HepG2 (cell line): Measurements from ENCODE around the gene CALCB. TPM values are rescaled to one million over a fixed set of nuclear protein-coding genes. Genes with fewer than 3 reads are reported as not detected.

Experiments used
- ATAC-seq: fragments of 200-7000 bp; cut with Tn5 transposase; 3 replicates; pipeline ENCODE4 v1.9.1; 2020; ENCODE audit warnings: mild to moderate bottlenecking, moderate library complexity
- Bru-seq: library from RNA; stranded (reverse); fragments of 400-500 nt; gene quantifications from one replicate; lab custom pipeline; 2021; lab: Mats Ljungman, UMichigan
- BruChase-seq, 2 experiments: library from RNA; stranded (reverse); fragments of 400-500 nt; gene quantifications; one replicate each; lab custom pipeline; 2021; lab: Mats Ljungman, UMichigan
- BruUV-seq: library from RNA; stranded (reverse); fragments of 400-500 nt; replicated peaks from 2 replicates; lab custom pipeline; 2021; lab: Mats Ljungman, UMichigan
- CTCF ChIA-PET: fragments of 300-600 bp; formaldehyde crosslinking; extraction: SDS; loops from one replicate; lab custom pipeline; 2021; ENCODE audit warnings: low total read pairs, inconsistent platforms, low intra/inter-chr PET ratio; lab: Yijun Ruan, JAX
- POLR2A ChIA-PET: fragments of 350-600 bp; sonication (Branson Sonifier 250); formaldehyde crosslinking; loops from one replicate; lab custom pipeline; 2020; ENCODE audit warnings: antibody characterized with exemption, inconsistent platforms; lab: Yijun Ruan, JAX
- DNase-seq: peaks from one replicate; pipeline ENCODE4 v3.0.0-alpha.2; 2015; ENCODE audit warnings: low spot score
- FAIRE-seq: peaks from 3 replicates; lab custom pipeline; 2011; peaks lifted over from hg19 to GRCh38; lab: Jason Lieb, UNC
- H2AFZ ChIP-seq: one replicate; pipeline ENCODE4 v1.6.1; 2011; ENCODE audit warnings: low read length, inconsistent platforms
- H3K27ac ChIP-seq: fragments of 300-600 bp; 3 replicates; pipeline ENCODE4 v1.8.0; 2011; ENCODE audit warnings: mixed run types, mild to moderate bottlenecking, mixed read lengths, low read length, inconsistent platforms; ENCODE audit not compliant: insufficient read depth; ENCODE audit errors: extremely low read length
- H3K27me3 ChIP-seq, 2 experiments: fragments of 200-600 bp in 1 of 2; 2 replicates in 1 of 2; 3 replicates in 1 of 2; pipeline versions ENCODE4 v1.6.0 to v1.8.0; 2011; ENCODE audit warnings: low read length in 2 of 2, mild to moderate bottlenecking in 2 of 2, moderate library complexity in 2 of 2, inconsistent platforms in 1 of 2; ENCODE audit not compliant: insufficient read depth in 2 of 2, control insufficient read depth in 1 of 2
- H3K36me3 ChIP-seq, 2 experiments: fragments of 200-600 bp in 1 of 2; replicated peaks in 1 of 2; 2 replicates in 1 of 2; 3 replicates in 1 of 2; pipeline versions ENCODE4 v1.5.1 to v1.8.0; 2011; ENCODE audit warnings: low read length in 2 of 2, inconsistent platforms in 1 of 2; ENCODE audit not compliant: insufficient read depth in 2 of 2, control insufficient read depth in 1 of 2
- H3K4me1 ChIP-seq: 2 replicates; pipeline ENCODE4 v1.5.1; 2012; ENCODE audit warnings: low read length, inconsistent platforms; ENCODE audit not compliant: insufficient read depth
- H3K4me2 ChIP-seq: 2 replicates; pipeline ENCODE4 v1.6.0; 2011; ENCODE audit warnings: low read depth, low read length, inconsistent platforms
- H3K4me3 ChIP-seq, 3 experiments: fragments of 200-600 bp in 1 of 3; sonication (generic), shearing (Covaris generic) in 1 of 3; replicated peaks in 1 of 3; 2 replicates each; pipeline ENCODE4 v1.5.1; 2011 to 2016; ENCODE audit warnings: low read length in 3 of 3, inconsistent platforms in 2 of 3, low read depth in 2 of 3, mild to moderate bottlenecking in 2 of 3, control low read depth in 1 of 3, mixed read lengths in 1 of 3; ENCODE audit not compliant: insufficient read depth in 1 of 3
- H3K79me2 ChIP-seq: one replicate; pipeline ENCODE4 v1.6.1; 2011; ENCODE audit warnings: low read length, inconsistent platforms; ENCODE audit not compliant: insufficient read depth
- H3K9ac ChIP-seq: 2 replicates; pipeline ENCODE4 v1.6.0; 2011; ENCODE audit warnings: mild to moderate bottlenecking, low read depth, low read length, inconsistent platforms; ENCODE audit not compliant: insufficient read depth
- H3K9me3 ChIP-seq: 2 replicates; pipeline ENCODE4 v1.5.1; 2012; ENCODE audit warnings: mild to moderate bottlenecking, low read length
- H4K20me1 ChIP-seq: 2 replicates; pipeline ENCODE4 v1.6.0; 2011; ENCODE audit warnings: inconsistent platforms, mild to moderate bottlenecking, low read length, moderate library complexity; ENCODE audit not compliant: insufficient read depth
- ATF7 ChIP-seq, 2 experiments: fragments of 450-650 bp in 1 of 2; sonication (generic) in 1 of 2; formaldehyde crosslinking in 1 of 2; IDR thresholded peaks; 2 replicates each; pipeline versions ENCODE4 v1.4.0 to v1.6.1; 2016 to 2020; ENCODE audit warnings: antibody characterized with exemption in 1 of 2, mild to moderate bottlenecking in 1 of 2, missing genetic modification reagents in 1 of 2
- CEBPB ChIP-seq: IDR thresholded peaks from 2 replicates; pipeline ENCODE4 v1.6.1; 2011; ENCODE audit warnings: low read depth, low read length, improper control_type of control experiment, borderline replicate concordance
- CEBPG ChIP-seq: IDR thresholded peaks from 2 replicates; pipeline ENCODE4 v1.6.1; 2016
- REL ChIP-seq: sonication (generic); formaldehyde crosslinking; conservative IDR thresholded peaks from 2 replicates; pipeline ENCODE4 v1.8.0; 2022; ENCODE audit warnings: mild to moderate bottlenecking, missing genetic modification reagents, moderate library complexity
- SALL2 ChIP-seq: sonication (generic); formaldehyde crosslinking; IDR thresholded peaks from 2 replicates; pipeline ENCODE4 v1.8.1; 2023; ENCODE audit warnings: mild to moderate bottlenecking, missing genetic modification reagents, inconsistent platforms
- SMC3 ChIP-seq: IDR thresholded peaks from 2 replicates; pipeline ENCODE4 v1.6.1; 2011; ENCODE audit warnings: low read length, improper control_type of control experiment
- WGBS: methylation state at CpG from one replicate; pipeline ENCODE4 v1.1.6; 2017; ENCODE audit warnings: low lambda C conversion rate; 5-methylcytosine and 5-hydroxymethylcytosine counted together
- in situ Hi-C: cut with HindIII; loops from 2 replicates; pipeline ENCODE4 v1.10.0; 2017; ENCODE audit warnings: low pct_unique_long_range_greater_than_20kb; ENCODE audit not compliant: extremely low pct_ligation_motif_present
- intact Hi-C: fragments of 100-400 bp; cut with micrococcal nuclease; formaldehyde crosslinking; loops from one replicate; pipeline ENCODE4 v1.10.0; 2022; ENCODE audit not compliant: unreplicated experiment
- long read RNA-seq, 2 experiments: library from RNA in 1 of 2; library from polyadenylated mRNA in 1 of 2; stranded (forward) in 1 of 2; unstranded in 1 of 2; transcript quantifications; one replicate each; pipeline ENCODE4 v2.0.0, GENCODE V29; 2019 to 2022
- polyA minus RNA-seq, 3 experiments: library from RNA; depleted of rRNA, polyadenylated mRNA; stranded (reverse); fragments of >200 nt; gene quantifications; 2 replicates each; pipeline ENCODE4 v1.2.3, GENCODE V29; 2011; ENCODE audit warnings: low replicate concordance in 1 of 3
- polyA plus RNA-seq, 8 experiments: library from polyadenylated mRNA; depleted of rRNA in 3 of 8; stranded (reverse) in 7 of 8; unstranded in 1 of 8; fragments of >200 nt; fragmentation: Illumina TruSeq in 4 of 8; extraction: Trizol in 4 of 8; gene quantifications; 2 replicates each; pipeline versions ENCODE4 v1.2.1 to v1.2.3, GENCODE V29; 2011 to 2016; ENCODE audit warnings: low read depth in 4 of 8, missing spikeins in 1 of 8, mixed read lengths in 1 of 8; ENCODE audit not compliant: insufficient read depth in 1 of 8
- total RNA-seq, 5 experiments: library from RNA; depleted of rRNA; stranded (reverse); fragments of >200 nt; fragmentation: Illumina TruSeq; extraction: Trizol; gene quantifications; 2 replicates each; pipeline ENCODE4 v1.2.3, GENCODE V29; 2016; ENCODE audit warnings: low read depth in 1 of 5
- TF ChIP-seq, protein P1 (sequence below): sonication (generic); formaldehyde crosslinking; IDR thresholded peaks from 2 replicates; pipeline ENCODE4 v1.4.0; 2020; ENCODE audit warnings: low read depth, mild to moderate bottlenecking, missing genetic modification reagents

Gene CALCB, protein sequence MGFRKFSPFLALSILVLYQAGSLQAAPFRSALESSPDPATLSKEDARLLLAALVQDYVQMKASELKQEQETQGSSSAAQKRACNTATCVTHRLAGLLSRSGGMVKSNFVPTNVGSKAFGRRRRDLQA
- total RNA-seq (2016; rRNA removed; fragmentation: Illumina TruSeq; extraction: Trizol) (not detected in 2 replicates), polyA plus RNA-seq (2011; rRNA removed) (not detected in 2 replicates), polyA minus RNA-seq (2011; rRNA and poly(A)+ RNA removed; ENCODE audit: low replicate concordance) (not detected in 2 replicates), Bru-seq, nascent RNA (percentile 16 among the genes with signal in this experiment), BruChase-seq, experiment 1, labeled RNA remaining after a 6-hour chase (percentile 25 among the genes with signal in this experiment), BruChase-seq, experiment 2, labeled RNA remaining after a 2-hour chase (percentile 31 among the genes with signal in this experiment)
- not detected in 2 replicates for total RNA-seq (2016; cell fraction: cytosol; rRNA removed; fragmentation: Illumina TruSeq; extraction: Trizol; ENCODE audit: low read depth)
- total RNA-seq (2016; cell fraction: insoluble cytoplasmic fraction; rRNA removed; fragmentation: Illumina TruSeq; extraction: Trizol): not detected in 2 replicates
- not detected in 2 replicates for total RNA-seq (2016; cell fraction: membrane; rRNA removed; fragmentation: Illumina TruSeq; extraction: Trizol)
- total RNA-seq (2016; cell fraction: nucleus; rRNA removed; fragmentation: Illumina TruSeq; extraction: Trizol): not detected in 2 replicates
- not detected in 2 replicates for polyA plus RNA-seq (2011; cell fraction: cytosol; rRNA removed)
- polyA plus RNA-seq (2011; cell fraction: nucleus; rRNA removed): 0.05 and 0.11 TPM in 2 replicates
- not detected in 2 replicates for polyA plus RNA-seq (2012)
- not detected in 2 replicates for polyA plus RNA-seq (2016; cell fraction: cytosol; fragmentation: Illumina TruSeq; extraction: Trizol; ENCODE audit: low read depth)
- polyA plus RNA-seq (2016; cell fraction: insoluble cytoplasmic fraction; fragmentation: Illumina TruSeq; extraction: Trizol; ENCODE audit: low read depth): not detected in 2 replicates
- not detected in 2 replicates for polyA plus RNA-seq (2016; cell fraction: membrane; fragmentation: Illumina TruSeq; extraction: Trizol; ENCODE audit: low read depth)
- polyA plus RNA-seq (2016; cell fraction: nucleus; fragmentation: Illumina TruSeq; extraction: Trizol; ENCODE audit: insufficient read depth, low read depth): not detected in 2 replicates
- polyA minus RNA-seq (2011; cell fraction: cytosol; rRNA and poly(A)+ RNA removed): not detected in 2 replicates
- 0.26 TPM in 1 of 2 replicates, not detected in the other for polyA minus RNA-seq (2011; cell fraction: nucleus; rRNA and poly(A)+ RNA removed)
- long read RNA-seq, experiment 1: 0 reads
- long read RNA-seq, experiment 2: 0 reads

- Histone ChIP-seq H3K9me3 (no peaks in the 10 kb centered on the region), H3K9ac (no peak within 1 kb of the TSS), H3K4me3 (peak within 1 kb of the TSS in 1 of 3 experiments; percentile 24; a peak in 1 of 6 replicates), H3K4me1 (peaks cover 12% of the 10 kb centered on the region), H4K20me1 (no peaks in the 10 kb centered on the region), H3K36me3 (no peaks in the 10 kb centered on the region), H3K4me2 (peak within 1 kb of the TSS; percentile 62), H2AFZ (no peak within 1 kb of the TSS), H3K27me3 (peaks cover 5 to 30% of the 10 kb centered on the region in 2 experiments; a peak in 4 of 5 replicates), H3K27ac (no peak within 1 kb of the TSS), H3K79me2 (no peaks in the 10 kb centered on the region)
- TF ChIP-seq SMC3: no peak
- TF ChIP-seq ATF7 (IDR thresholded peaks at IDR 0.05): peak; percentile 15; the same call in 1 of the 2 replicates
- TF ChIP-seq ATF7 (CRISPR knock-in tag; IDR thresholded peaks at IDR 0.05): no peak
- TF ChIP-seq, protein P1, sequence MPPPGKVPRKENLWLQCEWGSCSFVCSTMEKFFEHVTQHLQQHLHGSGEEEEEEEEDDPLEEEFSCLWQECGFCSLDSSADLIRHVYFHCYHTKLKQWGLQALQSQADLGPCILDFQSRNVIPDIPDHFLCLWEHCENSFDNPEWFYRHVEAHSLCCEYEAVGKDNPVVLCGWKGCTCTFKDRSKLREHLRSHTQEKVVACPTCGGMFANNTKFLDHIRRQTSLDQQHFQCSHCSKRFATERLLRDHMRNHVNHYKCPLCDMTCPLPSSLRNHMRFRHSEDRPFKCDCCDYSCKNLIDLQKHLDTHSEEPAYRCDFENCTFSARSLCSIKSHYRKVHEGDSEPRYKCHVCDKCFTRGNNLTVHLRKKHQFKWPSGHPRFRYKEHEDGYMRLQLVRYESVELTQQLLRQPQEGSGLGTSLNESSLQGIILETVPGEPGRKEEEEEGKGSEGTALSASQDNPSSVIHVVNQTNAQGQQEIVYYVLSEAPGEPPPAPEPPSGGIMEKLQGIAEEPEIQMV (CRISPR knock-in tag): no peak
- peak; percentile 40; the same call in 1 of the 2 replicates for TF ChIP-seq CEBPG (CRISPR knock-in tag)
- TF ChIP-seq CEBPB: peak; percentile 80; the same call in 1 of the 2 replicates
- no peak for TF ChIP-seq REL (CRISPR knock-in tag)
- no peak for TF ChIP-seq SALL2
- WGBS: 29% methylated on average over 13 of the region's 60 CpGs
- no peak for DNase-seq
- no TSS peak for BruUV-seq
- in situ Hi-C loops (no loop called here), intact Hi-C loops (no loop called here)
- ChIA-PET CTCF (interaction anchor here (0.7 kb wide), 1 partner anchor 103 kb away, joined by 3 read pairs; no protein-coding TSS in a partner anchor), POLR2A (no interaction called here)
- ATAC-seq: 0 out of 3 replicates have a peak, but pooled peaks have one; percentile 5
- no peak for FAIRE-seq
Measured at GRCh38 chr11:15073361-15074205, at the start of gene CALCB. TSS of gene CALCB (plus strand) at chr11:15073593. CDS start at chr11:15074719, 1,126 bp downstream.
